Fibroblast of skin of scalp (primary cell): Measurements from ENCODE around the gene USP22.

Source experiments
- DNase-seq: peaks from one replicate; pipeline ENCODE4 v3.0.0-alpha.2; 2013

Gene USP22

GRCh38 chr17:21046216-21046615 lies 3.4 kb upstream of the USP22 start:
- DNase-seq, result no peak

GRCh38 chr17:21044971-21045370 lies 2.2 kb upstream of the USP22 start:
- DNase-seq, result peak; percentile 34

GRCh38 chr17:21043296-21044232 lies 753 bp upstream of the USP22 start:
- DNase-seq, result no peak

- DNase-seq, result peak; percentile 88
These were observed 912 bp downstream of the USP22 start for GRCh38 chr17:21041741-21042457.

- DNase-seq, result peak; percentile 63
These were observed 2.8 kb downstream of the USP22 start for GRCh38 chr17:21039839-21040575.

- no peak for DNase-seq
These were observed 5.6 kb downstream of the USP22 start for GRCh38 chr17:21037117-21037803.

GRCh38 chr17:21036361-21036881 lies 6.4 kb downstream of the USP22 start:
- DNase-seq, result peak; percentile 53

- DNase-seq, result no peak
These were observed 7.4 kb downstream of the USP22 start for GRCh38 chr17:21035406-21035805.

GRCh38 chr17:21034340-21035235 lies 8.2 kb downstream of the USP22 start:
- DNase-seq, result peak; percentile 15

GRCh38 chr17:21033350-21033749 lies 9.5 kb downstream of the USP22 start:
- peak; percentile 13 for DNase-seq

- DNase-seq, result no peak
These were observed 10.9 kb downstream of the USP22 start for GRCh38 chr17:21031756-21032396.

GRCh38 chr17:21030375-21030774 lies 12.4 kb downstream of the USP22 start:
- DNase-seq, result no peak

- no peak for DNase-seq
These were observed 13.3 kb downstream of the USP22 start for GRCh38 chr17:21029515-21029914.

GRCh38 chr17:21029036-21029435 lies 13.8 kb downstream of the USP22 start:
- peak; percentile 76 for DNase-seq

- no peak for DNase-seq
These were observed 14.6 kb downstream of the USP22 start for GRCh38 chr17:21028192-21028591.

- no peak for DNase-seq
These were observed 15.8 kb downstream of the USP22 start for GRCh38 chr17:21027031-21027430.

- peak; percentile 80 for DNase-seq
These were observed 17.4 kb downstream of the USP22 start for GRCh38 chr17:21025451-21025850.

- no peak for DNase-seq
These were observed 18.8 kb downstream of the USP22 start for GRCh38 chr17:21024024-21024423.

GRCh38 chr17:21021208-21021803 lies 21.5 kb downstream of the USP22 start:
- no peak for DNase-seq

GRCh38 chr17:21020622-21021021 lies 22.2 kb downstream of the USP22 start:
- no peak for DNase-seq
